DMS53 (cell line): ENCODE data around the gene SIAH1.
"Not testable (repeated sequence)": the region's sequence is repeated elsewhere in the genome, so short reads cannot be mapped to it uniquely, and the experiment has no call there.

Experiments
- DNase-seq: peaks from one replicate; lab custom pipeline; 2025; lab: John Stamatoyannopoulos, UW

SIAH1 gene

GRCh38 chr16:48385253-48386150 lies at the start of gene SIAH1:
Gene SIAH1, minus strand, starts transcription at chr16:48385413. Its CDS starts 22,985 bp downstream, at chr16:48362428.
- DNase-seq, result peak; percentile 94

GRCh38 chr16:48434653-48435317 lies 49.6 kb upstream of the SIAH1 start:
- no peak for DNase-seq

DNA sequence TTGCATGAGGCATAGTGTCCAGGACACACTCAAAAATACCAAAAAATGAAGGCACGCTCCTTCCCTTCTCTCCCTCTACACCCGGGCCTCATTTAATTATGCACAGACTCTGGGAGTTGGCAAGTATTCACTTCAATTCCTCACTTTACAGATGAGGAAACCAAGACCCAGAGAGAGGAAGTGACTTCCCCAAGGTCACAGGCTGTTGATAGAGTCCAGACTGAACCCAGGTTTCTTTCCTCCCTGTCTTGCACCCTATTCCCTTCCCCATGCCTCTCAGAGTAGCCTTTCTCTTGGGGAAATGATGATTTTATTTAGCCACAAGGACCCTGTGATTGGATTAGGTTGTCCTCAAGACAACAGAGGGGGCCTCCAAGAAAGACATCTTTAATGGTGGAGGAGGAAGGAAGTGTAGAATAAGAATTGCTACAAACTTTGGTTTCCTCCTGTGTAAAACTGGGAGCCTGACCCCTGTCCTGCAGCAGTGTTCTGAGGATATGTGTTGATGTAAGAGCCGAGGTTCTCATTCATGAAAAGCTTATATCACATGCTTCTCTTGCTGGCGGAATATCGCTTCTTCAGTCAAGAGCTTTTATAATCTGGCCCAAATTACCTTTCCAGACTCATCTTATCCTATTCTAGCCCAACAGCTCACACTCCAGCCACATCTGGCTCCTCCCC lies 48.8 kb upstream of the SIAH1 start:
- DNase-seq, result no peak

- no peak for DNase-seq
Measured at GRCh38 chr16:48433116-48433849, 48.1 kb upstream of the SIAH1 start.

- DNase-seq, result peak; percentile 53
Measured at GRCh38 chr16:48432136-48432535, 46.9 kb upstream of the SIAH1 start.

DNA sequence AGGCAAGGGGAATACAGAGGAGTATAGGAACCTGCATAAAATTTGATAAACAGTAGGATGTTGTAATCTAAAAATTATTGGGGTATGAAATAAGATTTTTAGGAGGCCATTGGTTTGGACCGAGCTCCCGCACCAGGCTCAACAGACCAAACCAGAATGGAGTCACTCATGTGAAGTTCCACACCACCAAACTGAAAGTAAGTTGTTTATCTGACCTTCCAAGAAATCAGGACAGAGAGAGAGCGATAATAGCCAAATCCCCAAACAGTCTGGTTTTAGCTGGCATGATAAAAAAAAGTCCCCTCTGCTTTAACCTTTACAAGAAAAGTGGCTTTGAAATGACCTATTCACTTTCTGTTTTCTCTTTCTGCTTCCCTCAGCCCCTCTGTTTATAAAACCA lies 45.7 kb upstream of the SIAH1 start:
- no peak for DNase-seq

- DNase-seq, result no peak
Measured at GRCh38 chr16:48426244-48427141, 41.3 kb upstream of the SIAH1 start.

- no peak for DNase-seq
Measured at GRCh38 chr16:48422537-48422936, 37.3 kb upstream of the SIAH1 start.

DNA sequence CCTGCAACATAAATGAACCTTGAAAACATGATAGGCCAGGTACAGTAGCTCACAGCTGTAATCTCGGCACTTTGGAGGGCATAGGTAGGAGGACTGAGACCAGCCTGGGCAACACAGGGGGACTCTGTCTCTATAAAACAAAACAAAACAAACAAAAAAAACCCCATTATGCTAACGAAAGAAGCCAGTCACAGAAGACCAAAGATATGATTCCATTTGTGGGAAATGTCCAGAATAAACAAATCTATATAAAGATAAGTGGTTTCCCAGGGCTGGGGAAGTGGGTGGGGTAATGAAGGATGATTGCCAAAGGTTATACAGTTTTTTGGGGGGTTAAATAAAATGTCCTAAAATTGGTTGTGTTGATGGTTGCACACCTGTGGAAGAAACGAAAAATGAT lies 36.5 kb upstream of the SIAH1 start:
- DNase-seq, result no peak

GRCh38 chr16:48420437-48420836 lies 35.2 kb upstream of the SIAH1 start:
- peak; percentile 65 for DNase-seq

GRCh38 chr16:48416617-48417016 lies 31.4 kb upstream of the SIAH1 start:
- DNase-seq, result not testable (repeated sequence)

GRCh38 chr16:48413272-48413671 lies 28.1 kb upstream of the SIAH1 start:
- peak; percentile 95 for DNase-seq

DNA sequence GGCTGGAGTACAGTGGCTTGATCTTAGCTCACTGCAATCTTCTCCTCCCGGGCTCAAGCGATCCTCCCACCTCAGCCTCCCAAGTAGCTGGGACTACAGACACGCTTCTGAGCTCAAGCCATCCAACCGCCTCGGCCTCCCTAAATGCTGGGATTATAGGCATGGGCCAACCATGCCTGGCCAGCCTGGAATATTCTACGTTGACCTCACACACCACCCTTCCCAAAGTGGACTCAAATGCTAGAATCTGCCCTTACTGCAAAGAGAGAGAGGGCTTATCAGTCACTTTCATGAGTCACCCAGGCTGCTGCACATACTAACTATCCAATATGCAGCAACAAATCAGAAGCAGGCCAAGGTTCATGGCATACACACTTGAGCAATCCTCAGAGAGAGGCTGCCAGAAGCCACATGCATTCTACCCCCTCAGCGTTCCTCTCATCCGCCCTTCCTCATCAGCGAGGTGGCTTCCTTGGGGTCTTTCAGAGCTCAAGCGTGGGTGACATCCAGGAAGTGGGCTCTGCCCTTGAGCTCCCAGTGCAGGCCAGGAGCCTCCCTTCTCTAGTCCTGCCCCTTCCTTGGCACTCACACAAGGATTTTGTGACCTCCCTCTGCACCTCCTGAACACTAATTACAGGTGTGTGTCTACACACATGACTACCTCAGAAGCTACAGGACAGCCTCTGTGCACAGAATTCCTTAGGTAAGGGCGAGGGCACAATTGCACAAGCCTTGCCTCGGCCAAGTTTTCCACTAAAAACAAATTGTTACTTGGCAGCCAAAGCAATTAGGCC lies 24.8 kb upstream of the SIAH1 start:
- peak; percentile 49 for DNase-seq

- no peak for DNase-seq
Measured at GRCh38 chr16:48408688-48409087, 23.5 kb upstream of the SIAH1 start.

- DNase-seq, result peak; percentile 43
Measured at GRCh38 chr16:48405907-48406306, 20.7 kb upstream of the SIAH1 start.

DNA sequence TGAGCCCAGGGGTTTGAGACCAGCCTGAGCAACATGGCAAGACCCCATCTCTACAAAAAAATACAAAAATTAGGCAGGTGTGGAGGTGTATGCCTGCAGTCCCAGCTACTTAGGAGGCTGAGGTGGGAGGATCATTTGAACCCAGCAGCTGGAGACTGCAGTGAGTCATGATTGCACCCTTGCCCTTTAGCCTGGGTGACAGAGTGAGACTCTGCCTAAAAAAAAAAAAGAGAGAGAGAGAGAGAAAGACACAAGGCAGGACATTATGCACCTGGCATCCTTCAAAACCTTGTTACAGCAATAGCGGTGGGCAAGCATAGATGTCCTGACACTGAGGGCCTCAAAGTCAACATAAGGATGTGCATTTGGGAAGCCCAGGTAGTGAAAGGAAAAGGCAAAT lies 19.9 kb upstream of the SIAH1 start:
- peak; percentile 48 for DNase-seq

GRCh38 chr16:48402547-48402946 lies 17.3 kb upstream of the SIAH1 start:
- DNase-seq, result not testable (repeated sequence)

DNA sequence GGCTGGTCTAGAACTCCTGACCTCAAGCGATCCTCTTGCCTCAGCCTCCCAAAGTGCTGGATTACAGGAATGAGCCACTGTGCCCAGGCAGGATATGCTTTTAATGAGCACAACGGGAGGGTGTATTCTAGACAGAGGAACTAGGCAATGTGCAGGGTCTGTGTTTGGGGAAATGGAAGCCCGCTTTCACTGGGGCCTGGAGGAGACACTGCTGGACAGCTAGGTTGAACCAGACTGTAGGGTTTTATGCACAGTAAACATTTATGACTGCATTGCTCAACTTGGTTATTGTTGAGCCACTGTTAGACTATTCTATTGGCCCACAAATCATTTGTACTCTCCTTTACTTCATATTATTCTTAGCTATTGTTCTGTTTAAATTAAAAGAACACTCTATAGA lies 10.2 kb upstream of the SIAH1 start:
- DNase-seq, result no peak

DNA sequence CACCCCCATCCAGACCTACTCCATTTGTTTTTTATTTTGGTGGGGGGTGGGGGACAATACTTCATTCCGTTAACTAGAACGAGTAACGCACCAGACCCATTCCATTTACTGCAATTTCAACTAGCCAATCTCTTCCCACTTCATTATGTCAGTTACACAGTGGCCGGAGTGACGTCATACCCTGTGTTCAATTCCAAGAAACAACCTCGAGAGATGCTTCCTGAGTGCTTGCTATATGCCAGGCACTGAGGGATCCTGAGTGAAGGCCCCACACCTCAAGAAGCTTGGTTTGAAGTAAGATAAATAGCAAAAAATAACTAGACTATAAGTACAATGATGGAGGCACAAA lies 9.1 kb upstream of the SIAH1 start:
- no peak for DNase-seq
